ENCODE results near the gene INPP5D. TPM values are rescaled to one million over a fixed set of nuclear protein-coding genes. Genes with fewer than 3 reads are reported as not detected.

Gene INPP5D
- total RNA-seq, 4 donors from 2014 or later: 11.6 to 333 (median 26.2) TPM

- no peak overlapping the region for H3K4me3 ChIP-seq
- no peak for DNase-seq
- TF ChIP-seq, protein P1, sequence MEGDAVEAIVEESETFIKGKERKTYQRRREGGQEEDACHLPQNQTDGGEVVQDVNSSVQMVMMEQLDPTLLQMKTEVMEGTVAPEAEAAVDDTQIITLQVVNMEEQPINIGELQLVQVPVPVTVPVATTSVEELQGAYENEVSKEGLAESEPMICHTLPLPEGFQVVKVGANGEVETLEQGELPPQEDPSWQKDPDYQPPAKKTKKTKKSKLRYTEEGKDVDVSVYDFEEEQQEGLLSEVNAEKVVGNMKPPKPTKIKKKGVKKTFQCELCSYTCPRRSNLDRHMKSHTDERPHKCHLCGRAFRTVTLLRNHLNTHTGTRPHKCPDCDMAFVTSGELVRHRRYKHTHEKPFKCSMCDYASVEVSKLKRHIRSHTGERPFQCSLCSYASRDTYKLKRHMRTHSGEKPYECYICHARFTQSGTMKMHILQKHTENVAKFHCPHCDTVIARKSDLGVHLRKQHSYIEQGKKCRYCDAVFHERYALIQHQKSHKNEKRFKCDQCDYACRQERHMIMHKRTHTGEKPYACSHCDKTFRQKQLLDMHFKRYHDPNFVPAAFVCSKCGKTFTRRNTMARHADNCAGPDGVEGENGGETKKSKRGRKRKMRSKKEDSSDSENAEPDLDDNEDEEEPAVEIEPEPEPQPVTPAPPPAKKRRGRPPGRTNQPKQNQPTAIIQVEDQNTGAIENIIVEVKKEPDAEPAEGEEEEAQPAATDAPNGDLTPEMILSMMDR (IDR thresholded peaks at IDR 0.05): no peak
- no peak for TF ChIP-seq POLR2A (IDR thresholded peaks at IDR 0.05)
- H3K9me3 ChIP-seq: no peaks in the 10 kb centered on the region
- no peaks in the 10 kb centered on the region for H3K4me1 ChIP-seq
- H3K36me3 ChIP-seq: no peaks in the 10 kb centered on the region
- H3K27ac ChIP-seq: peak overlapping the region in 1 of 4 donors; percentile 22
- no peaks in the 10 kb centered on the region for H3K27me3 ChIP-seq
These were observed 56.8 kb downstream of the INPP5D start for GRCh38 chr2:233116946-233117345.

DNA sequence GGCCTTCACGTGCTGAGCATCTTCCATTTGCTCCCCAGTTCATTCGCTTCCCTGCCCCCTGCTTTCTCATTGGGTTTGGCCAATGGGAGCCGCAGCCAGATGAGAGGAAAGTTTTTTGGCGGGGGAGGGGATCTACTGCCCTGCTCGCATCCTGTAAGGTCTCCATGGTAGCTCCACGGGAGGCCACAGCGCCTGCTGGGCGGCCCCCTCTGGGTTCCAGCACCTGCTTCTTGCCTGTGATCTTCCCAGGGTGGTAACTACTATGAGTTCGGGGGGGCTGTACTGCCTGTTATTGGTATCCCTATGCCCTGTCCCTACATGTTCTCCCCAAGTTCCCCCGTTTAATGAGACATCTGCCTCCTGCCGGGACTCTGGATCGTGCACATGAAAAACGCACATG, 57.2 kb downstream of the INPP5D start:
- H3K27ac ChIP-seq: peak overlapping the region in 1 of 4 donors; percentile 21
- no peak for TF ChIP-seq POLR2A (IDR thresholded peaks at IDR 0.05)
- TF ChIP-seq, protein P1 (IDR thresholded peaks at IDR 0.05): no peak
- H3K36me3 ChIP-seq: no peaks in the 10 kb centered on the region
- no peaks in the 10 kb centered on the region for H3K4me1 ChIP-seq
- H3K4me3 ChIP-seq: no peak overlapping the region
- no peak for DNase-seq
- no peaks in the 10 kb centered on the region for H3K27me3 ChIP-seq
- no peaks in the 10 kb centered on the region for H3K9me3 ChIP-seq

- no peak overlapping the region for H3K4me3 ChIP-seq
- no peaks in the 10 kb centered on the region for H3K9me3 ChIP-seq
- H3K27ac ChIP-seq: peak overlapping the region in 1 of 4 donors; percentile 21
- H3K4me1 ChIP-seq: no peaks in the 10 kb centered on the region
- DNase-seq: no peak
- H3K36me3 ChIP-seq: no peaks in the 10 kb centered on the region
- no peaks in the 10 kb centered on the region for H3K27me3 ChIP-seq
- no peak for TF ChIP-seq POLR2A (IDR thresholded peaks at IDR 0.05)
These were observed 57.9 kb downstream of the INPP5D start for GRCh38 chr2:233117811-233118647.

DNA sequence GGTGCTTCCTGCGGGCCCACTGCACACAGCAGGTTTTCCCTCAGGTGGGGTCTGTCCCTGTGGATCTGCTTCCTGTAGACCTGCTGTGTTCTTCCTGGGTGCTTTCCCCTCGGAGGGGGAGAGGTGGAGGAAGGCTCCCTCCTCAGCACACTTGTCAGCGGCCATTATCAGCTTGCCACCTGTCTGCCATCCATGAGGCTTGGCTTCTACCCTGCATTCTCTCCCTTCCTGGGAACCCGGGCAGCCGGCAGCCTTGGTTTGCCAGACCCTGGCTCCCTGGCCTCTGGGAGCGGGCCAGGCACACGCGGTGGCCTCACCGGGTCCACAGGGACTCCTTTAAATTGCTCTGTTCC, 58.5 kb downstream of the INPP5D start:
- H3K27ac ChIP-seq: peak overlapping the region in 1 of 4 donors; percentile 21
- no peak for DNase-seq
- no peaks in the 10 kb centered on the region for H3K9me3 ChIP-seq
- H3K4me3 ChIP-seq: no peak overlapping the region
- H3K36me3 ChIP-seq: no peaks in the 10 kb centered on the region
- no peaks in the 10 kb centered on the region for H3K27me3 ChIP-seq
- no peaks in the 10 kb centered on the region for H3K4me1 ChIP-seq
- TF ChIP-seq, protein P1 (IDR thresholded peaks at IDR 0.05): no peak
- TF ChIP-seq POLR2A (IDR thresholded peaks at IDR 0.05): no peak

DNA sequence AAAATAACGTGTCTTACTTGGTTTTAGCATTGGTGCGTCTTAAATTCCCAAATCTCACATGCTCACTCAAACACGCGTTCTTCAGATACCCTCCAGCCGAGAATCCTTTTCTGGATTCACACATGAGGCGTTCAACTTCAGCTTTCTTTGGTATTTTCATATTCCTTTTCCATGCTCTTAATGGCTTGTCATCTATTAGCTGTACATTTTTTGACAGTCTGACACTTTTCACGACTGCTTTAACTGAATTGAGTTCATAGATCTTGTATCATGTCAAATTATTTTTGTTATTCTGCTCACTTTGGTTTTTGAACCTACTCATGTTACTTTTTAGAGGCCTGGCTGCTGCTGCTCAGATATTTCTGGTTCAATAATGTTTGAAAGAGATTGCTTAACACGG, 59.0 kb downstream of the INPP5D start:
- H3K36me3 ChIP-seq: peaks cover 0 to 2% (median 0%) of the 10 kb centered on the region in 3 donors
- H3K9me3 ChIP-seq: no peaks in the 10 kb centered on the region
- no peak for TF ChIP-seq POLR2A (IDR thresholded peaks at IDR 0.05)
- TF ChIP-seq, protein P1 (IDR thresholded peaks at IDR 0.05): no peak
- no peak for DNase-seq
- H3K27ac ChIP-seq: no peak overlapping the region
- no peaks in the 10 kb centered on the region for H3K27me3 ChIP-seq
- H3K4me3 ChIP-seq: no peak overlapping the region
- H3K4me1 ChIP-seq: peaks cover 0 to 2% (median 1%) of the 10 kb centered on the region in 4 donors

GRCh38 chr2:233119806-233120205, 59.7 kb downstream of the INPP5D start:
- no peaks in the 10 kb centered on the region for H3K9me3 ChIP-seq
- no peak for DNase-seq
- no peaks in the 10 kb centered on the region for H3K27me3 ChIP-seq
- peaks cover 0 to 5% (median 0%) of the 10 kb centered on the region in 3 donors for H3K36me3 ChIP-seq
- TF ChIP-seq POLR2A (IDR thresholded peaks at IDR 0.05): no peak
- TF ChIP-seq, protein P1 (IDR thresholded peaks at IDR 0.05): no peak
- no peak overlapping the region for H3K4me3 ChIP-seq
- H3K4me1 ChIP-seq: peaks cover 0 to 8% (median 3%) of the 10 kb centered on the region in 4 donors
- H3K27ac ChIP-seq: no peak overlapping the region
